Mesenchymal stem cell (in vitro differentiated cells and primary cell): ENCODE measurements around the gene GRAMD2A.
"Not testable (repeated sequence)": the region's sequence is repeated elsewhere in the genome, so short reads cannot be mapped to it uniquely, and the experiment has no call there.

Experiments used
- DNase-seq: peaks from one replicate; pipeline ENCODE4 v3.0.0-alpha.2; 2013
- H2AFZ ChIP-seq: one replicate; pipeline ENCODE4 v1.6.1; 2013; ENCODE audit warnings: low read depth, mild to moderate bottlenecking, control low read depth, inconsistent platforms, low read length, moderate library complexity
- H2AK5ac ChIP-seq: 2 replicates; pipeline ENCODE4 v1.6.1; 2013; ENCODE audit warnings: low read length, moderate library complexity, mild to moderate bottlenecking, inconsistent platforms; ENCODE audit not compliant: severe bottlenecking
- H2BK120ac ChIP-seq: one replicate; pipeline ENCODE4 v1.6.1; 2013; ENCODE audit warnings: low read depth, mild to moderate bottlenecking, inconsistent platforms, low read length, moderate library complexity
- H2BK12ac ChIP-seq, 2 experiments: one replicate each; pipeline ENCODE4 v1.6.1; 2013; ENCODE audit warnings: inconsistent platforms in 2 of 2, low read length in 2 of 2, mild to moderate bottlenecking in 2 of 2, moderate library complexity in 2 of 2, control low read depth in 1 of 2
- H2BK15ac ChIP-seq: one replicate; pipeline ENCODE4 v1.6.1; 2013; ENCODE audit warnings: mild to moderate bottlenecking, low read depth, inconsistent platforms; ENCODE audit not compliant: poor library complexity, severe bottlenecking
- H2BK5ac ChIP-seq: 2 replicates; pipeline ENCODE4 v1.6.1; 2013; ENCODE audit warnings: low read depth, mild to moderate bottlenecking, low read length, control low read depth, inconsistent platforms; ENCODE audit not compliant: poor library complexity, severe bottlenecking
- H3K14ac ChIP-seq, 2 experiments: one replicate each; pipeline ENCODE4 v1.6.1; 2013; ENCODE audit warnings: inconsistent platforms in 2 of 2, low read length in 2 of 2, control low read depth in 1 of 2, mild to moderate bottlenecking in 1 of 2, moderate library complexity in 1 of 2
- H3K18ac ChIP-seq, 2 experiments: one replicate each; pipeline ENCODE4 v1.6.1; 2013; ENCODE audit warnings: inconsistent platforms in 2 of 2, low read length in 2 of 2, control low read depth in 1 of 2, low read depth in 1 of 2, mild to moderate bottlenecking in 1 of 2
- H3K23ac ChIP-seq, 2 experiments: one replicate each; pipeline ENCODE4 v1.6.1; 2013; ENCODE audit warnings: inconsistent platforms in 2 of 2, low read length in 2 of 2, mild to moderate bottlenecking in 2 of 2, moderate library complexity in 2 of 2, control low read depth in 1 of 2
- H3K27ac ChIP-seq: 2 replicates; pipeline ENCODE4 v1.5.1; 2013; ENCODE audit warnings: mild to moderate bottlenecking, moderate library complexity, low read length, control low read depth, inconsistent platforms; ENCODE audit not compliant: poor library complexity, severe bottlenecking
- H3K27me3 ChIP-seq, 2 experiments: 2 replicates each; pipeline versions ENCODE4 v1.6.1 to v1.7.0; 2013; ENCODE audit warnings: low read length in 2 of 2, mild to moderate bottlenecking in 2 of 2, moderate library complexity in 2 of 2, control low read depth in 1 of 2, inconsistent platforms in 1 of 2; ENCODE audit not compliant: control insufficient read depth in 1 of 2, insufficient read depth in 1 of 2
- H3K36me3 ChIP-seq, 2 experiments: 2 replicates each; pipeline versions ENCODE4 v1.6.1 to v1.7.0; 2013; ENCODE audit warnings: low read length in 2 of 2, control low read depth in 1 of 2, inconsistent platforms in 1 of 2, low read depth in 1 of 2, mild to moderate bottlenecking in 1 of 2; ENCODE audit not compliant: insufficient read depth in 2 of 2, control insufficient read depth in 1 of 2
- H3K4ac ChIP-seq, 2 experiments: one replicate each; pipeline ENCODE4 v1.6.1; 2013; ENCODE audit warnings: inconsistent platforms in 2 of 2, low read length in 2 of 2, mild to moderate bottlenecking in 2 of 2, moderate library complexity in 2 of 2, control low read depth in 1 of 2, low read depth in 1 of 2
- H3K4me1 ChIP-seq: 2 replicates; pipeline ENCODE4 v1.6.1; 2013; ENCODE audit warnings: low read depth, low read length, control low read depth; ENCODE audit not compliant: control insufficient read depth, insufficient read depth
- H3K4me2 ChIP-seq: 2 replicates; pipeline ENCODE4 v1.6.1; 2013; ENCODE audit warnings: low read length, mild to moderate bottlenecking, inconsistent platforms; ENCODE audit not compliant: poor library complexity, severe bottlenecking
- H3K4me3 ChIP-seq, 2 experiments: 2 replicates each; pipeline versions ENCODE4 v1.5.1 to v1.7.0; 2013; ENCODE audit warnings: low read length in 2 of 2, mild to moderate bottlenecking in 2 of 2, control low read depth in 1 of 2, low read depth in 1 of 2; ENCODE audit not compliant: insufficient read depth in 1 of 2
- H3K79me1 ChIP-seq: replicated peaks from 2 replicates; pipeline ENCODE4 v1.6.1; 2013; ENCODE audit warnings: mild to moderate bottlenecking, control low read depth, low read length, inconsistent platforms; ENCODE audit not compliant: poor library complexity, severe bottlenecking
- H3K9ac ChIP-seq: 2 replicates; pipeline ENCODE4 v1.7.0; 2013; ENCODE audit warnings: mild to moderate bottlenecking, low read length, moderate library complexity
- H3K9me3 ChIP-seq: 2 replicates; pipeline ENCODE4 v1.7.0; 2013; ENCODE audit warnings: mild to moderate bottlenecking, low read length; ENCODE audit not compliant: control insufficient read depth
- H4K8ac ChIP-seq: one replicate; pipeline ENCODE4 v1.6.1; 2013; ENCODE audit warnings: inconsistent platforms, mild to moderate bottlenecking, low read length, moderate library complexity
- H4K91ac ChIP-seq: one replicate; pipeline ENCODE4 v1.6.1; 2013; ENCODE audit warnings: mild to moderate bottlenecking, low read length, inconsistent platforms
- WGBS: methylation state at CpG from one replicate; pipeline ENCODE4 v1.1.7; 2013; ENCODE audit warnings: mixed read lengths; 5-methylcytosine and 5-hydroxymethylcytosine counted together

Gene GRAMD2A

GRCh38 chr15:72173864-72174550 lies 23.6 kb downstream of the GRAMD2A start:
- H2AK5ac ChIP-seq = no peak overlapping the region
- no peak overlapping the region for H3K9ac ChIP-seq
- no peak overlapping the region for H2BK5ac ChIP-seq
- H3K9me3 ChIP-seq = no peaks in the 10 kb centered on the region
- peaks cover 2% of the 10 kb centered on the region for H3K4me1 ChIP-seq
- H2BK120ac ChIP-seq = no peak overlapping the region
- no peak overlapping the region for H3K27ac ChIP-seq
- 95% methylated on average over 10 of the region's 12 CpGs for WGBS
- H3K14ac ChIP-seq = no peak overlapping the region
- no peak overlapping the region for H3K18ac ChIP-seq
- no peak overlapping the region for H2AFZ ChIP-seq
- no peak overlapping the region for H3K4ac ChIP-seq
- no peak overlapping the region for H3K4me2 ChIP-seq
- no peak overlapping the region for H3K23ac ChIP-seq
- no peak overlapping the region for H2BK15ac ChIP-seq
- peaks cover 0 to 52% of the 10 kb centered on the region in 2 experiments for H3K27me3 ChIP-seq
- DNase-seq = no peak
- no peak overlapping the region for H4K91ac ChIP-seq
- no peaks in the 10 kb centered on the region for H3K79me1 ChIP-seq
- no peak overlapping the region for H3K4me3 ChIP-seq
- H2BK12ac ChIP-seq = no peak overlapping the region
- no peak overlapping the region for H4K8ac ChIP-seq
- H3K36me3 ChIP-seq = no peaks in the 10 kb centered on the region

- no peak overlapping the region for H2BK120ac ChIP-seq
- H3K4me1 ChIP-seq = peaks cover 8% of the 10 kb centered on the region
- peaks cover 0 to 58% of the 10 kb centered on the region in 2 experiments for H3K27me3 ChIP-seq
- no peak overlapping the region for H3K23ac ChIP-seq
- no peak overlapping the region for H4K8ac ChIP-seq
- no peak overlapping the region for H3K14ac ChIP-seq
- no peak overlapping the region for H3K4me3 ChIP-seq
- no peak overlapping the region for H3K4ac ChIP-seq
- H2BK15ac ChIP-seq = no peak overlapping the region
- no peak for DNase-seq
- H3K9ac ChIP-seq = no peak overlapping the region
- no peak overlapping the region for H3K18ac ChIP-seq
- WGBS = 97% methylated on average over 5 of the region's 6 CpGs
- H2AK5ac ChIP-seq = no peak overlapping the region
- H2BK5ac ChIP-seq = no peak overlapping the region
- H4K91ac ChIP-seq = no peak overlapping the region
- no peaks in the 10 kb centered on the region for H3K79me1 ChIP-seq
- no peak overlapping the region for H2AFZ ChIP-seq
- H2BK12ac ChIP-seq = no peak overlapping the region
- no peaks in the 10 kb centered on the region for H3K36me3 ChIP-seq
- H3K4me2 ChIP-seq = no peak overlapping the region
- H3K27ac ChIP-seq = no peak overlapping the region
- H3K9me3 ChIP-seq = no peaks in the 10 kb centered on the region
These were observed 24.2 kb downstream of the GRAMD2A start for GRCh38 chr15:72173401-72173800.

DNA sequence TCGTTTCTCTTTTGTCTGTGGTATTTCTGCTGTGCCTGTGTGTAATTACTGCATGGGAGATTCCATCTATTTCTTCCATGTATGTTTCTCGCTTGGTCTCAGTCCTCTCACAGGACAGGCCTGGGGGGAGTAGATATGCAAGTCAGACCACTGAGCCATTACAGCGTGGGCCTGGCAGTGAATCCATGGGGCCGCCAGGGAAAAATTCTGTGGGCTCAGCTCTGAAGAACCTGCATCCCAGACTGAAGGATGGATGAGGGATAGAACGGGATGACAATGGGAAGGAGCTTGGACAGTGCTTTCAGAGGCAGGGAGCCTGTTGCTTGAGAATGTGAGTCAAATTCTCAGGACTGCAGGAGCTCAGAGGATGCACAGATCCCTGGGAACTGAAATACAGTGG lies 24.8 kb downstream of the GRAMD2A start:
- no peak overlapping the region for H3K9ac ChIP-seq
- DNase-seq = no peak
- H3K4me1 ChIP-seq = peaks cover 13% of the 10 kb centered on the region
- H3K4ac ChIP-seq = no peak overlapping the region
- H3K4me2 ChIP-seq = no peak overlapping the region
- H3K18ac ChIP-seq = no peak overlapping the region
- H3K23ac ChIP-seq = no peak overlapping the region
- no peaks in the 10 kb centered on the region for H3K36me3 ChIP-seq
- no peak overlapping the region for H2BK5ac ChIP-seq
- no peaks in the 10 kb centered on the region for H3K79me1 ChIP-seq
- no peak overlapping the region for H3K4me3 ChIP-seq
- H3K14ac ChIP-seq = no peak overlapping the region
- H2BK120ac ChIP-seq = no peak overlapping the region
- no peak overlapping the region for H2AK5ac ChIP-seq
- H2BK15ac ChIP-seq = no peak overlapping the region
- no peak overlapping the region for H4K8ac ChIP-seq
- H2AFZ ChIP-seq = no peak overlapping the region
- H2BK12ac ChIP-seq = no peak overlapping the region
- H3K27me3 ChIP-seq = peaks cover 0 to 60% of the 10 kb centered on the region in 2 experiments
- WGBS = 91% methylated on average over 5 of the region's 5 CpGs
- no peak overlapping the region for H3K27ac ChIP-seq
- H4K91ac ChIP-seq = no peak overlapping the region
- H3K9me3 ChIP-seq = no peaks in the 10 kb centered on the region

GRCh38 chr15:72171978-72172377 lies 25.6 kb downstream of the GRAMD2A start:
- not testable (repeated sequence) for DNase-seq, H3K4ac ChIP-seq, H2BK120ac ChIP-seq, H3K36me3 ChIP-seq, H3K14ac ChIP-seq, H3K18ac ChIP-seq, H4K8ac ChIP-seq, H2BK12ac ChIP-seq, H3K79me1 ChIP-seq, H2AK5ac ChIP-seq, H2BK15ac ChIP-seq, H3K4me3 ChIP-seq, H2BK5ac ChIP-seq, H3K23ac ChIP-seq, H2AFZ ChIP-seq, H3K4me2 ChIP-seq, H3K9me3 ChIP-seq, H3K9ac ChIP-seq, H4K91ac ChIP-seq, H3K27ac ChIP-seq
- H3K27me3 ChIP-seq = peaks cover 0 to 67% of the 10 kb centered on the region in 2 experiments
- H3K4me1 ChIP-seq = peaks cover 13% of the 10 kb centered on the region
- 86% methylated on average over 10 of the region's 10 CpGs for WGBS
